SU-DHL-6 (cell line): ENCODE results near the gene ATOSA.
A peak's percentile ranks its signal among the peaks of the same experiment; 100 is the strongest.

Experiments used
- H2AFZ ChIP-seq: fragments of 200-600 bp; sonication (generic); 2 replicates; pipeline ENCODE4 v1.6.1; 2014; ENCODE audit warnings: low read depth, mild to moderate bottlenecking, moderate library complexity, mixed read lengths, antibody characterized with exemption, low read length; ENCODE audit not compliant: severe bottlenecking
- H3F3A ChIP-seq: fragments of 200-600 bp; shearing (Covaris generic); 2 replicates; pipeline ENCODE4 v1.6.0; 2016; ENCODE audit warnings: antibody characterized with exemption, mild to moderate bottlenecking; ENCODE audit not compliant: insufficient read depth
- H3K27ac ChIP-seq: fragments of 200-600 bp; sonication (generic); 2 replicates; pipeline ENCODE4 v1.5.1; 2016; ENCODE audit warnings: low read depth, mild to moderate bottlenecking, low read length, moderate library complexity, mixed read lengths
- H3K27me3 ChIP-seq: fragments of 200-600 bp; sonication (generic), shearing (Covaris generic); 2 replicates; pipeline ENCODE4 v1.6.0; 2014; ENCODE audit warnings: mild to moderate bottlenecking, low read length
- H3K36me3 ChIP-seq: fragments of 200-600 bp; sonication (generic); 2 replicates; pipeline ENCODE4 v1.6.1; 2014; ENCODE audit warnings: mild to moderate bottlenecking, low read length, mixed read lengths
- H3K4me2 ChIP-seq: fragments of 300-600, 200-600 bp; shearing (Covaris generic), sonication (generic); 2 replicates; pipeline ENCODE4 v1.6.0; 2014; ENCODE audit warnings: low read length, low read depth, mild to moderate bottlenecking; ENCODE audit not compliant: poor library complexity, severe bottlenecking
- H3K4me3 ChIP-seq: fragments of 200-600 bp; sonication (generic); 2 replicates; pipeline ENCODE4 v1.5.1; 2014; ENCODE audit warnings: antibody characterized with exemption, low read length, mild to moderate bottlenecking, mixed read lengths; ENCODE audit not compliant: insufficient read depth, poor library complexity, severe bottlenecking
- H3K79me2 ChIP-seq: fragments of 200-600 bp; sonication (generic); 2 replicates; pipeline ENCODE4 v1.6.1; 2014; ENCODE audit warnings: mild to moderate bottlenecking, low read length, moderate library complexity; ENCODE audit not compliant: insufficient read depth
- H3K9ac ChIP-seq: fragments of 200-600 bp; sonication (generic); 2 replicates; pipeline ENCODE4 v1.7.0; 2014; ENCODE audit warnings: mild to moderate bottlenecking, low read length
- H3K9me2 ChIP-seq: fragments of 200-600 bp; sonication (generic); replicated peaks from 2 replicates; pipeline ENCODE4 v1.6.1; 2014; ENCODE audit warnings: low read length; ENCODE audit not compliant: insufficient read depth
- H3K9me3 ChIP-seq: fragments of 200-600 bp; sonication (generic); 2 replicates; pipeline ENCODE4 v1.6.1; 2014; ENCODE audit warnings: low read length, mixed read lengths; ENCODE audit not compliant: insufficient read depth
- H4K20me1 ChIP-seq: fragments of 200-600 bp; sonication (generic); 2 replicates; pipeline ENCODE4 v1.6.1; 2014; ENCODE audit warnings: low read depth, mild to moderate bottlenecking, antibody characterized with exemption, low read length, moderate library complexity, mixed read lengths
- CTCF ChIP-seq: fragments of 200-600 bp; sonication (generic); IDR thresholded peaks from one replicate; pipeline ENCODE4 v1.5.1; 2017; ENCODE audit warnings: antibody characterized with exemption, mild to moderate bottlenecking, low read length, moderate library complexity; ENCODE audit not compliant: insufficient read depth, poor library complexity, severe bottlenecking
- EZH2phosphoT487 ChIP-seq: fragments of 200-600 bp; sonication (generic), shearing (Covaris generic); conservative IDR thresholded peaks from 2 replicates; pipeline ENCODE4 v1.6.1; 2018; ENCODE audit warnings: mild to moderate bottlenecking, antibody characterized with exemption, low read length, moderate library complexity, mixed read lengths

ATOSA gene

GRCh38 chr15:52680041-52680391, 828 bp upstream of the ATOSA start:
- Histone ChIP-seq H3K36me3 (peaks cover 16% of the 10 kb centered on the region), H3K4me2 (peak overlapping the region; percentile 97), H3K9me2 (no peaks in the 10 kb centered on the region), H3K9me3 (no peaks in the 10 kb centered on the region), H3F3A (peaks cover 68% of the 10 kb centered on the region), H3K9ac (peak overlapping the region; percentile 78), H3K27ac (peak overlapping the region; percentile 97), H4K20me1 (no peaks in the 10 kb centered on the region), H3K27me3 (no peaks in the 10 kb centered on the region), H3K4me3 (peak overlapping the region; percentile 78), H2AFZ (no peak overlapping the region), H3K79me2 (peaks cover 43% of the 10 kb centered on the region)
- TF ChIP-seq EZH2phosphoT487 (no peak), CTCF (no peak)

- H3K36me3 ChIP-seq = peaks cover 24% of the 10 kb centered on the region
- peak overlapping the region; percentile 78 for H3K9ac ChIP-seq
- H3K4me2 ChIP-seq = peak overlapping the region; percentile 97
- H4K20me1 ChIP-seq = 0 out of 2 replicates have a peak, but pooled peaks cover 5% of the 10 kb centered on the region
- no peak for TF ChIP-seq EZH2phosphoT487
- no peak for TF ChIP-seq CTCF
- no peaks in the 10 kb centered on the region for H3K9me3 ChIP-seq
- H2AFZ ChIP-seq = peak overlapping the region; percentile 28
- peak overlapping the region; percentile 97 for H3K27ac ChIP-seq
- peaks cover 58% of the 10 kb centered on the region for H3F3A ChIP-seq
- H3K27me3 ChIP-seq = no peaks in the 10 kb centered on the region
- no peaks in the 10 kb centered on the region for H3K9me2 ChIP-seq
- H3K4me3 ChIP-seq = peak overlapping the region; percentile 78
- H3K79me2 ChIP-seq = peaks cover 57% of the 10 kb centered on the region
These were observed 538 bp downstream of the ATOSA start for GRCh38 chr15:52678468-52679231.

- Histone ChIP-seq H3K79me2 (peaks cover 65% of the 10 kb centered on the region), H3K4me2 (peak overlapping the region; percentile 97), H3K36me3 (peaks cover 24% of the 10 kb centered on the region), H3K4me3 (peak overlapping the region; percentile 78), H3F3A (peaks cover 50% of the 10 kb centered on the region), H4K20me1 (0 out of 2 replicates have a peak, but pooled peaks cover 5% of the 10 kb centered on the region), H3K27ac (peak overlapping the region; percentile 97), H3K9me2 (no peaks in the 10 kb centered on the region), H2AFZ (peak overlapping the region; percentile 28), H3K9me3 (no peaks in the 10 kb centered on the region), H3K9ac (peak overlapping the region; percentile 78), H3K27me3 (no peaks in the 10 kb centered on the region)
- TF ChIP-seq EZH2phosphoT487 (no peak), CTCF (peak; percentile 27)
These were observed 1.4 kb downstream of the ATOSA start for GRCh38 chr15:52677593-52678467.
